GM21447 (cell line): ENCODE results near the gene NFASC.

Experiments
- ATAC-seq: cut with Tn5 transposase; IDR thresholded peaks from one replicate; pipeline ENCODE4 v1.9.1; 2021; ENCODE audit not compliant: unreplicated experiment

The NFASC gene

DNA sequence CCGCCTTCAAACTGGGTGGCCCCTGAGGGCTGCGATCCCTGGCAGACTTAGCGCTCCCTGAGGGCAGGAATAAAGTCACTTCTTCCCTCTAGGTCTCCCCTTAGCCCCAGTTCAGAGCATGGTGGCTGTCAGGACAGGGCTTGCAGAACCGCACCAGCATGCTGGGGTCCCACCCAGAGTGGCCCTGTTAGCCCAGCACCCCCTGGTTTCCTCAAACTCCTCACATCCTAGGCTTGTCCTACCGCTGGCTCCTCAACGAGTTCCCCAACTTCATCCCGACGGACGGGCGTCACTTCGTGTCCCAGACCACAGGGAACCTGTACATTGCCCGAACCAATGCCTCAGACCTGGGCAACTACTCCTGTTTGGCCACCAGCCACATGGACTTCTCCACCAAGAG is 188.2 kb downstream of the NFASC start:
- no peak for ATAC-seq

DNA sequence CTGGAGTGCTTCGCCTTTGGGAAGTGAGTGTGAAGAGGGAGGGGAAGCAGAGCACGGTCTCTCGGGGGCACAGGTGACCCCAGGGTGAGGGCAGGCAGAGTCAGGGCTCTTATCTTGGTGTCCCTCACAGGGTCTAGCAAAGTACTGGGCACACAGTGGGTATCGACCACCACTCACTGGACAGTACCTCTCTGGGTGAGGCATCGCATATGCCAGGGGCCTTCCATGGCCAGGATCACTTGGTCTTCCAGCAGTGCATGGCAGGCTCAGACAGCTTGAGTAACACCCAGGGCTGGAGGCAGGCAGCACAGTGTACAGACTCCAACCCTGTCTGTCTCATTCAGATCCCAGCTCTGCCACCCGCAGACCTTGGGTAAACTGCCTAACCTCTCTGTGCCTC is 189.0 kb downstream of the NFASC start:
- no peak for ATAC-seq

DNA sequence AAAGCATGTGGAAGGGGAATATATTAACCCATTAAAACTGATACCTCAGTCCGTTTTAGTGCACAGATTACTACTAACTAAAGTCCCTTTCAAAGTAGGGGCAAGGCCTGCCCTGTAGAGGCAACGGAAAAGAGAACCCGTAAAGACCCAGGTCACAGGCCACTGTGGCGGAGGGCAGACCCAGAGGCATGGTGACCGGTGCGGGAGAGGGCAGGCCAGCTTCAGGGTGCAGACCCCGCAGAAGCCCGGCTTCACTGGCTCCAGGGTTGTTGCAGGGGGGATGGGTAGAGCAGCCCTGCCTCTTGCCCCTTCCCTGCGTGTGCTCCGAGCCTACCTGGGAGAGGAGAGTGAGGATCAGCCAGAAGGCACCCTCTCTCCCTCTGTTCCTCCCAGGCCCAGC is 190.1 kb downstream of the NFASC start:
- ATAC-seq: no peak

DNA sequence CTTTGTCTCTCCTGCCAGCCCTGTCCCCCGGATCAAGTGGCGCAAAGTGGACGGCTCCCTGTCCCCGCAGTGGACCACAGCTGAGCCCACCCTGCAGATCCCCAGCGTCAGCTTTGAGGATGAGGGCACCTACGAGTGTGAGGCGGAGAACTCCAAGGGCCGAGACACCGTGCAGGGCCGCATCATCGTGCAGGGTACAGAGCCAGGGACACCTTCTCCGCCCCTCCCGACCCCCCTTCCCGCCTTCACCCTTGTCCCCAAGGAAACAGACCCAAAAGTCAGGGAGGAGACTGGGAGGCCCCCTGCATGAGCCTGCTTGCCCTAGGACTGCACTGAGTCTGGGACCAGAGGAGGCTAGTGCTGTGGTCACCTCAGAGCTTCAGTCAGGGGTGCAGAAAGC is 190.6 kb downstream of the NFASC start:
- no peak for ATAC-seq

DNA sequence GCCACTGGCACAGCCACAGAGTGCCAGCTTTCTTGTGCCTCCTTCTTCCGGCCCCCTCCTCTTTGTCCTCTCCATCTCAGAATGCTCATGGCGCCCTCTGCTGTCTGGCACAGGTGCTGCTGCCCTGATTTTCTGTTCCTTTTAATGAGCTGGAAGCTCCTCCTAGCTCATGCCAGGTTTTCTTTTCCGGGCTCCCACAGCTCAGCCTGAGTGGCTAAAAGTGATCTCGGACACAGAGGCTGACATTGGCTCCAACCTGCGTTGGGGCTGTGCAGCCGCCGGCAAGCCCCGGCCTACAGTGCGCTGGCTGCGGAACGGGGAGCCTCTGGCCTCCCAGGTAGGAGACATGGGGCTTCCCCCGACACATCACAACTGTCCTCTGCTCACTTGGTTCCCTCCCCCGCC is 191.0 kb downstream of the NFASC start:
- ATAC-seq: no peak

DNA sequence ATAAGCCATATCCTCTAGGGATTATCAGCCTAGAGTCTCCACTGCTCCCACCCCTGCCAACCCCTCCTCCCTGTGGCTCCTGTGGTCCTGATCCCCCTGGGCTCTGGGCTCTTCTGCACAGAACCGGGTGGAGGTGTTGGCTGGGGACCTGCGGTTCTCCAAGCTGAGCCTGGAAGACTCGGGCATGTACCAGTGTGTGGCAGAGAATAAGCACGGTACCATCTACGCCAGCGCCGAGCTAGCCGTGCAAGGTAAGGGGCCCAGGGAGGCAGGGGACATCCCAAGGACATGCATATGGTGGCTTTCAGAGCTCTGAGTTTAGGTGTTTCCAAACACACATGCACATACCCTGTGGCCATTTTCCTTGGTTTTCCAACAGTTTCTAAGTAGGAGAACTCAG is 191.7 kb downstream of the NFASC start:
- no peak for ATAC-seq

DNA sequence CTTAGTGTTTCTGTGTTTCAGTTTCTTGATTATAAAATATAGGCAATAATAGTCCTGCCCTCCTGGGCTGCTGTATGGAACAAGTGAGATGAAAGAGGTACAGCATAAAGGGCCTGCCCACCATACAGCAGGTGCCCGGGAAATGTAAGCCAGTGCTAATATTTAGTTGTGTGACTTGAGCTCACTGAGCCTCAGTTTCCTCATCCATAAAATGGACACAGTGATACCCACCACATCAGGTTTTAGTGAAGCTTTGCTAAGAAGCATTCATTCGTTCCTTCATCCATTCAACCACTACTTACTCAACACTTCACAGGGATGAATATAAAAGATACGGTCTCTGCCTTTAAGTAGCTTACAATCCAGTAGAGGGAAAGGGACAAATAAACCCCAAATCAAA is 192.2 kb downstream of the NFASC start:
- no peak for ATAC-seq

DNA sequence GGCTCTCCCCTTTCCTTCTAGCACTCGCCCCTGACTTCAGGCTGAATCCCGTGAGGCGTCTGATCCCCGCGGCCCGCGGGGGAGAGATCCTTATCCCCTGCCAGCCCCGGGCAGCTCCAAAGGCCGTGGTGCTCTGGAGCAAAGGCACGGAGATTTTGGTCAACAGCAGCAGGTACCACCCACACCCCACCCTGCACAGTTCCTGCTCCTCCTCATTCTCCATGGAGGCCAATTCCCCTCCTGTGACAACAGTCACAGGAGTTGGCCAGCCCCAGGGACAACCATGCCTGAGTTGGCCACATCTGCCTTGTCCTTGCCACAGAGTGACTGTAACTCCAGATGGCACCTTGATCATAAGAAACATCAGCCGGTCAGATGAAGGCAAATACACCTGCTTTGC is 193.6 kb downstream of the NFASC start:
- ATAC-seq: no peak

DNA sequence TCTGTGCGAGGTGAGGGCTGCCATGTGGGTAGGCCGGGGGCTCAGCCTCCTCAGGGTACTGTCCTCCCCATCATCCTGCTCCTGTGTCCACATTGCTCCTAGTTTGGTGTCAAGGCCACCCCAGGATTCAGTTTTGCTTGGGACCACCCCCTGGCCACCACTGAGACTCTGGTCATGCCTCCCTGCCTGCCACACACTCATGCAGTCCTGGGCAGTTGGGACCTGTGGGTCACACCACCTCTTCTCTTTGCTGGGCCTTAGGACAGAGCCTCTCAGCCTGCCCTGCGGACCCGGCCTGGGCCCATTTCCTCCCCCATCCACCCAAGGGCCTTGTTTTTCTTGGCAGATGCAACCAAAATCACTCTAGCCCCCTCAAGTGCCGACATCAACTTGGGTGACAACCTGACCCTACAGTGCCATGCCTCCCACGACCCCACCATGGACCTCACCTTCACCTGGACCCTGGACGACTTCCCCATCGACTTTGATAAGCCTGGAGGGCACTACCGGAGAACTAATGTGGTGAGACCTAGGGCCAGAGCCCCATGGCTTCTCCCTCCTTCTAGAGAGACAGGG is 194.2 kb downstream of the NFASC start:
- no peak for ATAC-seq

DNA sequence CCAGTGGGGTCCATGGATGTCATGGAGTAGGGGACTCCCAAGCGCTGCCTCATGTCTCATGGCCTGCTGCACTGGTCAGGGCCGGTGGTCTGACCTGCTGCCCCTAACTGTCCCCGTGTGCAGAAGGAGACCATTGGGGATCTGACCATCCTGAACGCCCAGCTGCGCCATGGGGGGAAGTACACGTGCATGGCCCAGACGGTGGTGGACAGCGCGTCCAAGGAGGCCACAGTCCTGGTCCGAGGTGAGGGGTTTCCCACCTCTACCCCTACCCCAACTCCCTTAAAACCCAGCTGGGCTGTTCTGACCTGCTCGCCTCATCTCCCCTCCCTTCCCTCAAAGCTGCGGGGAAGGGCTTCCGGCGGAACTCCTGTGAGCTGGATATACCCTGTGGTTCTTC is 195.0 kb downstream of the NFASC start:
- ATAC-seq: no peak

DNA sequence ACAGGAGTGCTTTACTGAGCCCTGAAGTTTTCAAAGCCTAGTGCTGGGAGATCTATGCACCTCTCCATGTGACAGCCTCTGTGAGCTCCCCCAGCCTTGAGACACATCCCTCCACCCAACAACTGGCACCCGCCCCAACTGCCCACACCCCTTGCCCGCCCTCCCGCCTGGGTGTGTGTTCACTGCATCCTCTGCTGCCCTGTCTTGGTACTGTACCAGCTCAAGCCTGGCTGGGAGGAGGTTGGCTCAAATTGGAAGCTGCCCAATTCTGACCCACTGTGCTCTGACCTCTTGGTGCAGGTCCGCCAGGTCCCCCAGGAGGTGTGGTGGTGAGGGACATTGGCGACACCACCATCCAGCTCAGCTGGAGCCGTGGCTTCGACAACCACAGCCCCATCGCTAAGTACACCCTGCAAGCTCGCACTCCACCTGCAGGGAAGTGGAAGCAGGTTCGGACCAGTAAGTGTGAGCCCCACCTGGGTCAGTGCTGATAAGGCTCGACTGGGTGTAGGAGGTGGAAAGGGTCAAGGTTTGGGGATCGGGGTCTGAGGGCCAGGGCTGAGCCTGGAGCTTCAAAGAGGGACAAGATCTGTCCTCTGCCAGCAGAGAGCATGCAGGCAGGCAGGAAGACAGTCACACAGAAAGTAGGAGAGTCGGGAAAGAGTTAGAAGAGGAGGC is 195.6 kb downstream of the NFASC start:
- no peak for ATAC-seq

DNA sequence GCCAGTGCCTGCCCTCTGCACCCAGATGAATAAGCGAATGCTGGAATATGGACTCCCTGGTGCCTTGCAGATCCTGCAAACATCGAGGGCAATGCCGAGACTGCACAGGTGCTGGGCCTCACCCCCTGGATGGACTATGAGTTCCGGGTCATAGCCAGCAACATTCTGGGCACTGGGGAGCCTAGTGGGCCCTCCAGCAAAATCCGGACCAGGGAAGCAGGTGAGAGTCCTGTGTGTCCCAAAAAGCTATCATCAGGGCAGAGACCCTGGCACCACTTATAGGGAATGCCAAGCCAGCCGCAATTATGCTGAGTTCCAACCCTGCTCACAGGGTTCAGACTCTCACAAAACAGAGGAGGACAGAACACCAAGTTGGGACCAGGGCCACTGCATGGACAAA is 196.4 kb downstream of the NFASC start:
- no peak for ATAC-seq

DNA sequence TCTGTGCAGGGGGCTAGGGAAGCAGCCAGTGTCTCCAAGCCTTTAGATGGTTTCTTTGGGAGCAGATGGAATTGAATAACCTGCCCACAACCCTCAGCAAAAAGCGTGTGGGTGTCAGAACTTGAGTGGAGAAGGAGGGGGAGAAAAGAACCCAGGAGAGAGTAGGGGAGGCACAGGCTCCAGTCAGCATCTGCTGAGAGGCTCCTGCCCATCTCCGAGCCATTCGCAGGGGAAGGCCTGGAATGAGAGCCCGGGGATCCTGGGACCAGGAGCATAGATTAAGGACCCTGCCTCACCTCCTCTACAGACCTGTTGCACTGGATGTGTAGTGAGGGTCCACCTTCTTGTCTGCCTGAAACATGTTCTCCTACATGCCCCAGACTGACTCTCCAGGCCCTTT is 197.3 kb downstream of the NFASC start:
- no peak for ATAC-seq

DNA sequence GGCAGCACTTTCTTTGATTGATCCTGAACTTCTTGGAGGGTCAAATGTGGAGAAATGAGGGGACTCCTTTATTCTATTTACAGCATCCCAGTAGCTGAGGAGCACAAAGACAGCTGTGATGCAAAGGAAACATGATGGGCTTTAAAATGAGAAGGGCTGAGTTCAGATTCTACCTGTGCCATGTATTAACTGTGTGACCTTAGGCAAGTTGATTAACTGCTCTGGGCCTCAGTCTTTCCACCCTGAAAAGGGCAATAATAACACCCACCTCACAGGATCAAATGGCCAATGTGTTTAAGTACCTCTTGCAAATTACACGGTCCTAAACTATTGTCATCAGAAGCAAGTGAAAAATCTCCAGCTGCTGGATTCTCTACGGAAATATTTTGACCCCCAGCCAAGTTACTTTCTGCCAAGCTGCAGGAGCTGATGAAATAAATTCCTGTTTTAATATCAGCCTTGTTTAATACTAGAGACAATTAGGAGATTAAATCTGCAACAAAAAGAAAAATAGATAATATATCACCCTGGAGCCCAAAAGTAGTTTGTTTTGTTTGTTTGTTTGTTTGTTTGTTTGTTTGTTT is 197.9 kb downstream of the NFASC start:
- no peak for ATAC-seq

DNA sequence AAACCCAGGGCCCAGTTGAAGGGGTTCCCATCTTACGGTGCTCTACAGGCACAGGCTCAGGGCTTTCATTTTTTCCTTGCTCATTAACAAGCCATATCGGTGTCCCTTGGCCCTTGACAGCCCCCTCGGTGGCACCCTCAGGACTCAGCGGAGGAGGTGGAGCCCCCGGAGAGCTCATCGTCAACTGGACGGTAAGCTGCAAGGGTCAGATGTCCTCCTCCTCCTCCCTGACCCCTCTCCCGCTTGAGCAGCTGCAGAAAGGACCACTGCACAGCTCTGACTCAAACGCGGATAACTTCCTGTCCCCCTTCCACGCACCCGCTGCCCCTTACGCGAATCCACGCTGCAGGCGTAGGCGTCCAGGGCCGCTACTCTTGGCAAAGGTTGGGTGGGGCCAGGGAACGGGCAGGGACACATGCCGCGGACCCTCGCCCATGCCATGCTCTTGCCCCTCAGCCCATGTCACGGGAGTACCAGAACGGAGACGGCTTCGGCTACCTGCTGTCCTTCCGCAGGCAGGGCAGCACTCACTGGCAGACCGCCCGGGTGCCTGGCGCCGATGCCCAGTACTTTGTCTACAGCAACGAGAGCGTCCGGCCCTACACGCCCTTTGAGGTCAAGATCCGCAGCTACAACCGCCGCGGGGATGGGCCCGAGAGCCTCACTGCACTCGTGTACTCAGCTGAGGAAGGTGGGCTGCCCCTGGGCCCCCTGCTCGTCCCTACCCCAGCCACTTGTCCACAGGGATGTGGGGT is 198.9 kb downstream of the NFASC start:
- ATAC-seq: no peak

DNA sequence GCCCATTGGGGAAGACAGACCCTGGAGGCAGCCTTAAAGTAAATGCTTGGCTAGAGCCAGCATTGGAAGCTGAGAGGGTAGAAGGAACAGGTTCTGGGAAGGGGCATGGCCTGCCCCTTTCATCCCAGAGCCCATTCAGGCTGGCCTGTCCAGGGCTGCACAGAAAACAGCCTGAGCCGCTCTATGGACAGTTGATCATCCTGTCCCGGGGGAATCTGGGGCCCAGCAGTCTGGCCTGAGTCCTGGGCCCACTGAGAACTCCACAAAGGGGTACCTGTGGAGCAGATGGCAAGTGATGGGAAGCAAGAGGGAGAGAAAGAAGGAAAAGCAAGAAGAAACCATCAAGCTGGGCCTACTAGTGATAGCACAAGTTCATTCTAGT is 200.4 kb downstream of the NFASC start:
- ATAC-seq: no peak

DNA sequence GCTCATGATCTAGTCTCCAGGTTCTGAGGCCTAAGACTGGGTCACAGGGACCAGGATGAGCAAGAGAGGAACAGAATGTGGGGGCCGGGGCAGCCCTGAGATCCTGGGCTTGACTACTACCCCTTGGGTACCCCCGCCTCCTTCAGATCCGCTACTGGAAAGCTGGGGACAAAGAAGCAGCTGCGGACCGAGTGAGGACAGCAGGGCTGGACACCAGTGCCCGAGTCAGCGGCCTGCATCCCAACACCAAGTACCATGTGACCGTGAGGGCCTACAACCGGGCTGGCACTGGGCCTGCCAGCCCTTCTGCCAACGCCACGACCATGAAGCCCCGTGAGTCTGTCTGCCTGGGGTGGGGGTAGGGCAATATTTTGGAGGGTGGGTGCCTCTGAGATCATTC is 201.1 kb downstream of the NFASC start:
- ATAC-seq: no peak

DNA sequence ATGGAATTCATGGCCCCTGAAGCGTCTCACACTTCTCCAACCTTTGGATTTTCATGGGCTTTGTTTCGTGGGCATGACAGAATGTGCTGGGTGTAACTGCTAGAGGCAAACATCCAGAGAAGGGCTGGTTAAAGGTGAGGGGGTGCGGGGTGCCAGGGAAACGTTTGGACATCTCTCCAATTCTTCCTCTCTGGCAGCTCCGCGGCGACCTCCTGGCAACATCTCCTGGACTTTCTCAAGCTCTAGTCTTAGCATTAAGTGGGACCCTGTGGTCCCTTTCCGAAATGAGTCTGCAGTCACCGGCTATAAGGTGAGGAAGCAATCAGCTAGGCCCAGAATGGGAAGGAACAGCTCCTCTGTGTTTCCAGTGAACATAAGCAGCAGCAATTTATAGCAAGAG is 201.6 kb downstream of the NFASC start:
- ATAC-seq: no peak
